ENCODE data around the gene PSKH1.
"Not testable (repeated sequence)": the region's sequence is repeated elsewhere in the genome, so short reads cannot be mapped to it uniquely, and the experiment has no call there.

The PSKH1 gene

GRCh38 chr16:67927131-67927941 lies 34.3 kb downstream of the PSKH1 start:
- no peak for DNase-seq

- no peak for DNase-seq
These were observed 35.1 kb downstream of the PSKH1 start for GRCh38 chr16:67928147-67928546.

GRCh38 chr16:67928561-67929364 lies 35.7 kb downstream of the PSKH1 start:
- DNase-seq: peak; percentile 68

- no peak for DNase-seq
These were observed 37.1 kb downstream of the PSKH1 start for GRCh38 chr16:67930191-67930590.

GRCh38 chr16:67930678-67931211 lies 37.7 kb downstream of the PSKH1 start:
- DNase-seq: no peak

- no peak for DNase-seq
These were observed 38.8 kb downstream of the PSKH1 start, which contains the start of gene CTRL for GRCh38 chr16:67931712-67932461. TSS of gene CTRL (minus strand) at chr16:67931862. CDS start at chr16:67931852, 10 bp downstream.

GRCh38 chr16:67932462-67932840 lies 39.4 kb downstream of the PSKH1 start:
- DNase-seq: no peak

GRCh38 chr16:67933805-67934204 lies 40.8 kb downstream of the PSKH1 start:
- no peak for DNase-seq

GRCh38 chr16:67934306-67935100 lies 41.4 kb downstream of the PSKH1 start:
- no peak for DNase-seq

- no peak for DNase-seq
These were observed 42.0 kb downstream of the PSKH1 start for GRCh38 chr16:67935101-67935401.

GRCh38 chr16:67935402-67936123 lies 42.5 kb downstream of the PSKH1 start:
- peak; percentile 98 for DNase-seq

- DNase-seq: no peak
These were observed 43.2 kb downstream of the PSKH1 start, which contains the start of gene PSMB10 for GRCh38 chr16:67936124-67936879. TSS of gene PSMB10 (minus strand) at chr16:67936850. CDS start at chr16:67936749, 101 bp downstream.

GRCh38 chr16:67936880-67937605 lies 44.0 kb downstream of the PSKH1 start:
- DNase-seq: no peak

GRCh38 chr16:67937713-67938112 lies 44.7 kb downstream of the PSKH1 start:
- not testable (repeated sequence) for DNase-seq

- no peak for DNase-seq
These were observed 46.7 kb downstream of the PSKH1 start for GRCh38 chr16:67939507-67940445.

- no peak for DNase-seq
These were observed 47.5 kb downstream of the PSKH1 start for GRCh38 chr16:67940446-67941089.

- no peak for DNase-seq
These were observed 48.6 kb downstream of the PSKH1 start for GRCh38 chr16:67941469-67942199.

GRCh38 chr16:67942200-67942509 lies 49.1 kb downstream of the PSKH1 start:
- DNase-seq: no peak

Data from NCI-H1436 (cell line).